B cell (primary cell): Measurements from ENCODE around the gene DRAP1. TPM values are rescaled to one million over a fixed set of nuclear protein-coding genes. Genes with fewer than 3 reads are reported as not detected.

Source experiments
- ATAC-seq: fragments of 200-7000 bp; cut with Tn5 transposase; one replicate; pipeline ENCODE4 v1.10.0; 2021; ENCODE audit warnings: low read depth, mild to moderate bottlenecking, moderate number of reproducible peaks, moderate library complexity
- CTCF ChIA-PET: fragments of 350-600 bp; sonication (Branson Sonifier 250); formaldehyde crosslinking; loops from one replicate; lab custom pipeline; 2021; ENCODE audit warnings: antibody characterized with exemption, inconsistent platforms; lab: Charles Lee
- POLR2A ChIA-PET: fragments of 350-600 bp; sonication (Branson Sonifier 250); formaldehyde crosslinking; loops from one replicate; lab custom pipeline; 2021; ENCODE audit warnings: antibody characterized with exemption; lab: Charles Lee
- DNase-seq: peaks from one replicate; pipeline ENCODE4 v3.0.0; 2013
- H2AFZ ChIP-seq: 2 replicates; pipeline ENCODE4 v1.6.1; 2012; ENCODE audit warnings: mild to moderate bottlenecking, low read depth, low read length; ENCODE audit not compliant: insufficient read depth, poor library complexity, severe bottlenecking
- H3K27ac ChIP-seq, 2 donors: 1 replicate in 1 of 2; 2 replicates in 1 of 2; pipeline ENCODE4 v1.5.1; 2012 to 2013; ENCODE audit warnings: low read length in 2 of 2, mild to moderate bottlenecking in 2 of 2, moderate library complexity in 1 of 2
- H3K27me3 ChIP-seq, 4 experiments: fragments of 200-600 bp in 1 of 4; sonication (generic) in 1 of 4; replicated peaks in 1 of 4; 1 replicate in 2 of 4; 2 replicates in 2 of 4; pipeline versions ENCODE4 v1.6.1 to v1.7.0; 2013 to 2016; ENCODE audit warnings: low read length in 3 of 4, mild to moderate bottlenecking in 2 of 4, mixed read lengths in 1 of 4, moderate library complexity in 1 of 4; ENCODE audit not compliant: insufficient read depth in 4 of 4, control insufficient read depth in 3 of 4; ENCODE audit errors: control extremely low read depth in 1 of 4
- H3K36me3 ChIP-seq, 2 experiments: replicated peaks in 1 of 2; 1 replicate in 1 of 2; 2 replicates in 1 of 2; pipeline versions ENCODE4 v1.6.1 to v1.7.1; 2013; ENCODE audit warnings: low read length in 1 of 2; ENCODE audit not compliant: insufficient read depth in 2 of 2, control insufficient read depth in 1 of 2; ENCODE audit errors: control extremely low read depth in 1 of 2, extremely low read depth in 1 of 2
- H3K4me1 ChIP-seq, 2 donors: fragments of 200-600 bp in 1 of 2; sonication (generic) in 1 of 2; 1 replicate in 1 of 2; 2 replicates in 1 of 2; pipeline versions ENCODE4 v1.5.1 to v1.6.1; 2013 to 2017; ENCODE audit warnings: low read length in 2 of 2; ENCODE audit not compliant: control insufficient read depth in 2 of 2, insufficient read depth in 2 of 2
- H3K4me2 ChIP-seq: replicated peaks from 2 replicates; pipeline ENCODE3; 2012; ENCODE audit warnings: mild to moderate bottlenecking, low read depth, low read length; ENCODE audit not compliant: poor library complexity, severe bottlenecking
- H3K4me3 ChIP-seq, 5 experiments: fragments of 200-600 bp in 1 of 5; sonication (generic) in 1 of 5; 1 replicate in 3 of 5; 2 replicates in 2 of 5; pipeline versions ENCODE4 v1.5.1 to v1.7.0; 2011 to 2016; ENCODE audit warnings: low read length in 4 of 5, mild to moderate bottlenecking in 4 of 5, low read depth in 2 of 5, control low read depth in 1 of 5, moderate library complexity in 1 of 5; ENCODE audit not compliant: insufficient read depth in 1 of 5; ENCODE audit errors: control extremely low read depth in 1 of 5, extremely low read depth in 1 of 5
- H3K79me2 ChIP-seq: fragments of 200-600 bp; sonication (generic); one replicate; pipeline ENCODE4 v1.6.0; 2016; ENCODE audit warnings: low read length; ENCODE audit not compliant: control insufficient read depth, insufficient read depth
- H3K9ac ChIP-seq: fragments of 200-600 bp; sonication (generic); 2 replicates; pipeline ENCODE4 v1.6.1; 2017; ENCODE audit warnings: mild to moderate bottlenecking, low read length, moderate library complexity
- H3K9me3 ChIP-seq, 3 donors: one replicate each; pipeline versions ENCODE4 v1.6.1 to v1.7.1; 2013; ENCODE audit warnings: low read length in 2 of 3; ENCODE audit not compliant: control insufficient read depth in 2 of 3, insufficient read depth in 1 of 3; ENCODE audit errors: control extremely low read depth in 1 of 3
- H4K20me1 ChIP-seq: 2 replicates; pipeline ENCODE4 v1.6.0; 2012; ENCODE audit warnings: mild to moderate bottlenecking, low read length; ENCODE audit not compliant: insufficient read depth, control insufficient read depth, poor library complexity, severe bottlenecking
- H3K27ac Mint-ChIP-seq: one replicate; pipeline ENCODE4 v1.8.0; 2021; ENCODE audit warnings: mixed read lengths
- H3K27me3 Mint-ChIP-seq: one replicate; pipeline ENCODE4 v1.8.0; 2021; ENCODE audit warnings: mixed read lengths
- H3K4me1 Mint-ChIP-seq: one replicate; pipeline ENCODE4 v1.8.0; 2021; ENCODE audit warnings: mixed read lengths
- H3K4me3 Mint-ChIP-seq: one replicate; pipeline ENCODE4 v1.8.0; 2021; ENCODE audit warnings: mixed read lengths
- H3K9me3 Mint-ChIP-seq: one replicate; pipeline ENCODE4 v1.8.0; 2022; ENCODE audit warnings: mixed read lengths; ENCODE audit not compliant: insufficient read depth
- EZH2 ChIP-seq: IDR thresholded peaks from 2 replicates; pipeline ENCODE4 v1.6.1; 2012; ENCODE audit warnings: borderline replicate concordance, low read depth, mild to moderate bottlenecking, moderate library complexity, low read length; ENCODE audit not compliant: insufficient read depth, poor library complexity, severe bottlenecking
- WGBS: methylation state at CpG from one replicate; pipeline ENCODE4 v1.1.5; 2013; ENCODE audit warnings: missing lambda C conversion rate; ENCODE audit not compliant: insufficient coverage; 5-methylcytosine and 5-hydroxymethylcytosine counted together
- intact Hi-C: fragments of 100-400 bp; cut with micrococcal nuclease; formaldehyde crosslinking; loops from one replicate; pipeline ENCODE4 v1.10.0; 2022
- polyA plus RNA-seq: library from polyadenylated mRNA; depleted of rRNA; stranded (reverse); fragments of >200 nt; gene quantifications from 2 replicates; pipeline ENCODE4 v1.2.3, GENCODE V29; 2012
- total RNA-seq, 2 donors: library from RNA; stranded (reverse); fragments of 120-200 nt in 1 of 2; gene quantifications; 1 replicate in 1 of 2; 2 replicates in 1 of 2; pipeline versions ENCODE4 v1.2.3 to v1.2.4, GENCODE V29; 2013 to 2022
- TF ChIP-seq, protein P1 (sequence below): fragments of 200-600 bp; IDR thresholded peaks from one replicate; pipeline ENCODE4 v1.8.0; 2022; ENCODE audit warnings: antibody characterized with exemption, mild to moderate bottlenecking

DRAP1 gene
- total and polyA plus RNA-seq, 2 donors (not counting 1 experiment from before 2014, with no cell fraction given): 71.7 to 83.9 TPM

DNA sequence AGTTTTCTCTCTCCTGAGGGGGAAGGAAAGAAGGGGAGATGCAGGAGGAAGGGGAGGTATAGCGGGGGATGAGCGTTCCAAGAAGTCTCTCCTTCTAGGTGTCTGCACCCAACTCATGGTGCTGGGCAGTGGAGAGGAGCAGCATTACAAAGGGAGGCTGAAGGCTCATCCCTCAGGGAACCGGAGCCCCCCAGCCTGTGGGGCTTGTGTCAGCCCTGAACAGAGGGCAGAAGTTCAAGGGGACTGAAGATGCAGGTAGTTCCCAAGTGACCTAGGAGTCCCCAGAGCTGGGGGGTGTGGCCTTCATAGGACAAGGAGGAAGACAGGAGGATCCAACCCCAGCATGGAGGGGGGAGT lies 2.2 kb upstream of the DRAP1 start:
- Histone ChIP-seq H3K4me3 (no peak overlapping the region), H3K4me2 (peak overlapping the region; percentile 97), H2AFZ (no peak overlapping the region), H3K36me3 (peaks cover 0 to 7% of the 10 kb centered on the region in 2 experiments), H3K9me3 (no peaks in the 10 kb centered on the region), H3K9ac (no peak overlapping the region), H3K27ac (no peak overlapping the region), H4K20me1 (peaks cover 4% of the 10 kb centered on the region), H3K4me1 (peaks cover 19 to 50% of the 10 kb centered on the region in 2 donors), H3K27me3 (peaks cover 0 to 1% (median 0%) of the 10 kb centered on the region in 4 experiments), H3K79me2 (peaks cover 47% of the 10 kb centered on the region)
- 100% methylated on average over 3 of the region's 3 CpGs for WGBS
- ChIA-PET CTCF (interaction anchor here (1.9 to 2.1 kb wide), 2 partner anchors 27 to 32 kb away, joined by 12 to 15 read pairs; partner anchors contain the start of genes CCDC85B and FIBP), POLR2A (interaction anchor here (0.8 to 2.5 kb wide), 2 partner anchors 26 to 196 kb away, joined by 5 to 13 read pairs; partner anchors contain the start of genes CCDC85B and RNASEH2C)
- Mint-ChIP-seq H3K27ac (peak overlapping the region; percentile 67), H3K27me3 (no peaks in the 10 kb centered on the region), H3K4me1 (peaks cover 44% of the 10 kb centered on the region), H3K9me3 (no peaks in the 10 kb centered on the region), H3K4me3 (peak overlapping the region; percentile 89)
- intact Hi-C loops: no loop called here
- ATAC-seq: no peak
- TF ChIP-seq EZH2: no peak
- TF ChIP-seq, protein P1, sequence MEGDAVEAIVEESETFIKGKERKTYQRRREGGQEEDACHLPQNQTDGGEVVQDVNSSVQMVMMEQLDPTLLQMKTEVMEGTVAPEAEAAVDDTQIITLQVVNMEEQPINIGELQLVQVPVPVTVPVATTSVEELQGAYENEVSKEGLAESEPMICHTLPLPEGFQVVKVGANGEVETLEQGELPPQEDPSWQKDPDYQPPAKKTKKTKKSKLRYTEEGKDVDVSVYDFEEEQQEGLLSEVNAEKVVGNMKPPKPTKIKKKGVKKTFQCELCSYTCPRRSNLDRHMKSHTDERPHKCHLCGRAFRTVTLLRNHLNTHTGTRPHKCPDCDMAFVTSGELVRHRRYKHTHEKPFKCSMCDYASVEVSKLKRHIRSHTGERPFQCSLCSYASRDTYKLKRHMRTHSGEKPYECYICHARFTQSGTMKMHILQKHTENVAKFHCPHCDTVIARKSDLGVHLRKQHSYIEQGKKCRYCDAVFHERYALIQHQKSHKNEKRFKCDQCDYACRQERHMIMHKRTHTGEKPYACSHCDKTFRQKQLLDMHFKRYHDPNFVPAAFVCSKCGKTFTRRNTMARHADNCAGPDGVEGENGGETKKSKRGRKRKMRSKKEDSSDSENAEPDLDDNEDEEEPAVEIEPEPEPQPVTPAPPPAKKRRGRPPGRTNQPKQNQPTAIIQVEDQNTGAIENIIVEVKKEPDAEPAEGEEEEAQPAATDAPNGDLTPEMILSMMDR: no peak
- no peak for DNase-seq

DNA sequence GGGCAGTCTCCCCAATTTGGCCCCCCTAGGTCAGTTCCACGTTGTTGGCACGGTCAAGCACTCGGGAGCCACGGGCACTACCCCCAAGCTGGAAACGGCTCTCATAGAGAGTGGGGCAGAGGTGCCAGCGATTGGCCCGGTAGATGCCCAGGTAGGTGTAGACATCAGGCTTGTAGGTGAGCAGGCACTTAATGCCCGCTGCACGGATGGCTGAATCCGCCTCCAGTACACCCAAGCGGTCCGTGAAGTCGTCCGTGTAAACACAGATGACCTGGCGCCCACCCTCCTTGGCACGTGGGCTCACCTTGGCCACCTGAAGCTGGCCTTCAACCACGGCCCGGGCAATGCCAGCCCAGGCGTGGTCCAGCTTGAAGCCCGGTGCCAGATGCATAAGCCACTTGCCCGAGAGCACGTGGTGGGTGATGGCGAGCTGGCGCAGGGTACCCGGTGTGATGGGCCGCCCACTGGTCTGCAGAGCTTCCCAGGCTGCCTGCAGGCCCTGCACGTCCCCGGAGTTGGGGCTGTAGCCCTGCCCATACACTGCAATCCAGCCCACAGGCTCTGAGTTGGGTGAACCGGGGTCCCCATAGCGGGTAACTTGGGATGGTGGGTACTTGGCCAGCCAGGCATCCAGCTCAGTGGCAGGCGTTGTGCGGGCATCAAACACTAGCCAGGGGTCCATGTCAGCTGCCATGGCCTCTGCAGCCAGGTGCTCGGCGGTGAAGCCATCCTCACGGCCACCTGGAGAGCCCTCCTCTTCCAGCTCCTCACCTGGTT lies 1.6 kb upstream of the DRAP1 start:
- peaks cover 2 to 13% of the 10 kb centered on the region in 2 experiments for H3K36me3 ChIP-seq
- H3K27ac ChIP-seq: peak overlapping the region in 1 of 2 donors; percentile 66
- Mint-ChIP-seq H3K27ac (peak overlapping the region; percentile 87), H3K9me3 (no peaks in the 10 kb centered on the region), H3K4me3 (peak overlapping the region; percentile 89), H3K27me3 (no peaks in the 10 kb centered on the region), H3K4me1 (peaks cover 44% of the 10 kb centered on the region)
- intact Hi-C loops: loop anchor here (2.0 kb wide), 1 partner anchor 59 kb away; the partner anchor contains the start of gene CFL1
- H4K20me1 ChIP-seq: peaks cover 4% of the 10 kb centered on the region
- peak overlapping the region; percentile 97 for H3K4me2 ChIP-seq
- H3K9ac ChIP-seq: peak overlapping the region; percentile 96
- no peak for TF ChIP-seq EZH2
- TF ChIP-seq, protein P1: no peak
- ATAC-seq (no peak), DNase-seq (no peak)
- H3K4me1 ChIP-seq: peaks cover 19 to 50% of the 10 kb centered on the region in 2 donors
- no peaks in the 10 kb centered on the region for H3K9me3 ChIP-seq
- peaks cover 42% of the 10 kb centered on the region for H3K79me2 ChIP-seq
- CTCF ChIA-PET: interaction anchor here (0.9 to 2.1 kb wide), 5 partner anchors 19 to 75 kb away, joined by 3 to 15 read pairs (median 4); partner anchors contain the start of genes CCDC85B and FIBP
- H3K27me3 ChIP-seq: no peaks in the 10 kb centered on the region
- peak overlapping the region; percentile 83 to 99 (median 93) for H3K4me3 ChIP-seq
- WGBS: 95% methylated on average over 33 of the region's 35 CpGs
- POLR2A ChIA-PET: interaction anchor here (0.6 to 2.5 kb wide), 8 partner anchors 10 to 350 kb away, joined by 3 to 13 read pairs (median 5); partner anchors contain the start of genes CCDC85B, FIBP and RNASEH2C
- H2AFZ ChIP-seq: peak overlapping the region; percentile 77
